NCI-H2081 (cell line): ENCODE measurements around the gene RPP21.
A peak's percentile ranks its signal among the peaks of the same experiment; 100 is the strongest.

Experiments used
- DNase-seq, 2 experiments: peaks; one replicate each; lab custom pipeline; 2025; lab: John Stamatoyannopoulos, UW

RPP21 gene

DNA sequence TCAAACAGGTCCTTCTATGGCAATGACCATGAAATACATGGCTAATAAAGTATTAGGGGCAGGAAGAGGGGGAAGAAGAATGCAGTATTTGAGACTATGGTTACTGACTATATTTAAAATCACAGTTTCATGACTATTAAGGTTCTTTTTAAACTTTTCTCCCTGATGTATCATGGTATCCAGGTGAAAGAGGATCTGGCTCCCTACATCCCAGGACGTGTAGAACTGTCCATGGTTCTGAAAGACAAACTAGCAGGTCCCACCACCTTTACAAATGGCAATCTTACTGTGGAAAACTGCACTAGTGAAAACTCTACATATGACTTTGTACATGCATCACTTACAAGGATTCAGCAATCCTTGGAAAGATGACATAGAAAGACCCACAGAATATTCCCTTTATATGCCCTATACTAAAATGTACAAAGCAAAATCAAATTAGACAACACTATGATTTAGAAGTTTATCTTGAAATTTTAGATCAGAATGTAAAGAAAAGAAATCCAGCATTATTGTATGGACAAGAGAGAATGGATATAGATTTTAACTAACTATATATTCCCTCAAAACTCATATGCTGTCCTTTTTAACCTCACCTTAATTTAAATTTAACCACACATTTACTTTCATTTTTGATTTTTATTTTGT lies 33.5 kb downstream of the RPP21 start:
- no peak for DNase-seq

DNA sequence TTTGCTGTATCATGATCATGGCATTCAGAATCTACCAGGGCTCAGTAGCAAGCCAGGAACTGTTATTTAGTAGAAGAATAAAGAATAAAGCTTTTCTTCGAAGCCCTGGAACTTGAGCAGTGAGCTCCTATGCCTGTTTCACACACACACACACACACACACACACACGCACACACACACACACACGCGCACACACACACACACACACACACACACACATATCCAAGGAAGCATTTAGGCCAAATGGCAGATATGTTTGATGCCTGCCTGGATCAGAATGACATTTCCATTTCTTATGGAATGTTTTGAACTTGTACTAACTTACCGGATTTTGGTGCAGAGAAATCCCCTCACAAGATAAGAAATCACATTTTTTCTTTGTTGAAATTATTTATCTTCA lies 35.5 kb downstream of the RPP21 start:
- no peak for DNase-seq

DNA sequence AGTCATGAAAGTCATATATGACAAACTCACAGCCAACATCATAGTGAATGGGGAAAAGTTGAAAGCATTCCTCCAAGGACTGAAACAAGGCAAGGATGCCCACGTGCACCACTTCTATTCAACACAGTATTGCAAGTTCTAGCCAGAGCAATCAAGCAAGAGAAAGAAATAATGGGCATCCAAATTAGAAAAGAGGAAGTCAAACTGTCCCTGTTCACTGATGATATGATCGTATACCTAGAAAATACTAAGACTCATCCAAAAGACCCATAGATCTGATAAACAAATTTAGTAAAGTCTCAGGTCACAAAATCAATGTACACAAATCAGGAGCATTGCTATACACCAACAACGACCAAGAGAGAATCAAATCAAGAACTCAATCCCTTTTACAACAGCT lies 41.2 kb downstream of the RPP21 start:
- DNase-seq, result no peak

DNA sequence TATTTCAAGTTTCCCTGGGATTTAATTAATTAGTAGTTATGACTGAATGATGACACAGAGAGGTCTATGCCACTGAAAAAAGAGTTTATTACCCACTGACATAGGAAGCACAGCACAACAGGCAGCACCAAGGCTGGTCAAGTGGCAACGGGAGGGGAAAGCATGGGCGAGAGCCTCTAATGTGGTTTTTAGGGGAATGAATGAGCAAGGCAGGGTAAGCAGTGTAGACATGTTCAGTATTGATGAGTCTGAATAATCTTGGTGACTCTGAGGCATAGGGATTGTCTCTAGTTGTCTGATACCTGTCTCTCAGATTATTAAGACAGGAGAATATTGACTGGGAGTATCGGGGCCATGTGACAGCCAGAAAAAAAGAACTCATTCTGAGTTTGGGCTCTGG lies 46.3 kb downstream of the RPP21 start:
- no peak for DNase-seq

DNA sequence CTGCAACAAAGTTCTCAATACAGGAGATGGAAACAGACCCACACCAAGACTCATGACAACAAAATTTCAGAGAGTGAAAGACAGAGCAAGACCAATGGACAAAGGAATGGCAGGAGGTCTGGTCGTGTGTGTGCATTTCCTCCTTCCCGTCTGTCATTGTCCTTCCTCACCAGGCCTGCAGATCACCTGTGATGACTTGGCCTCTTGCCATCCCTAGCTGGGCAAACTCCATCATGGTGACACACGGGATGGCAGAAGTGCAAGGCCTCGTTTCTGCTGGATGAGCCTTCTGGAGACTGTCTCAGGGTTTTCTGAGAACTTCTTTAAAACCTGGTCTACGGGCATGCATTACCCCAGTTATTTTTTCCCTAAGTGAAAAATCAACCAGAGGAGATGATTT lies 49.2 kb downstream of the RPP21 start:
- DNase-seq, result peak; percentile 35 to 75
